GDM1 (cell line): ENCODE measurements around the gene ZFP92.
"Not testable (repeated sequence)": the region's sequence is repeated elsewhere in the genome, so short reads cannot be mapped to it uniquely, and the experiment has no call there.

Experiments
- DNase-seq: peaks from one replicate; lab custom pipeline; 2025; lab: John Stamatoyannopoulos, UW

The ZFP92 gene, protein sequence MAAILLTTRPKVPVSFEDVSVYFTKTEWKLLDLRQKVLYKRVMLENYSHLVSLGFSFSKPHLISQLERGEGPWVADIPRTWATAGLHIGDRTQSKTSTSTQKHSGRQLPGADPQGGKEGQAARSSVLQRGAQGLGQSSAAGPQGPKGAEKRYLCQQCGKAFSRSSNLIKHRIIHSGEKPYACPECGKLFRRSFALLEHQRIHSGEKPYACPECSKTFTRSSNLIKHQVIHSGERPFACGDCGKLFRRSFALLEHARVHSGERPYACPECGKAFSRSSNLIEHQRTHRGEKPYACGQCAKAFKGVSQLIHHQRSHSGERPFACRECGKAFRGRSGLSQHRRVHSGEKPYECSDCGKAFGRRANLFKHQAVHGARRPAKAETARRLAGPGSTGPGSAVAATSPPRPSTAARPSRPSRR

DNA sequence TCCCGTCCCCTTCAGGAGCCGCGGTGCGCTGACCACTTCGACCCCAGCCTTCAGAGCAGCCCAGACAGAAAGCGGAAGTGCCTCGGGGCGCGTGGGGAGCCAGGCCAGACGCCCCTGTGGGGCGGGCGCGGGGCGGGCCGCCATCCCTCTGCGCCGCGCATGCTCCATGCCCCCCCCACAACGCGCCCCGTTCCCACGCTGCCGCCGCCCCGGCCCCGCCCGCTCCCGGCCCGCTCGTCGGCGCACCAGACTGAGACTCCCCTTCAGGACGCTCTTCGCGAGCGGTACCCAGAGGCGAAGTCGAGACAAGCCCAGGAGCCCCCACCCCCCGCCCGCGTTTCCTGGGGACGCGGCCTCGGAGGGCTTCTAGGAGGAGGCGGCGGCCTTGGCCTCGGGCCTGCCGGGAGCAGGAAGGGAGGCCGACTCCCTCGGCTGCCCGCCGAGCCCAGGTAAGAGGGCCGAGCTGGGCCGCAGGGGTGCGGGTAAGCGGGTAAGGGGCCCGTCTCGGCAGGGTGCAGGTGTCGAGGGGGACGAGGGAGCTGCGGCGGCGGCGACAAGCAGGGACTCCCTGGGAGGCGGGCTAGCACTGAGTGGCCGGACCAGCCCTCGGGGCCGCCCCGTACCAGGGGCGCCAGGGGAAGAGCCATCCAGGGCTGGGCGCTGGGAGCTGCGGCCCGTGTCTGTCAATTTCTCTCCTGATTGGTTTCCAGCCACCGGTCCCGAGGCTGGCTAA lies at the start of gene ZFP92:
TSS of gene ZFP92 (plus strand) at position 218 of the 733 bp plus-strand sequence. CDS start 6,851 bp downstream, outside the sequence.
- no peak for DNase-seq

DNA sequence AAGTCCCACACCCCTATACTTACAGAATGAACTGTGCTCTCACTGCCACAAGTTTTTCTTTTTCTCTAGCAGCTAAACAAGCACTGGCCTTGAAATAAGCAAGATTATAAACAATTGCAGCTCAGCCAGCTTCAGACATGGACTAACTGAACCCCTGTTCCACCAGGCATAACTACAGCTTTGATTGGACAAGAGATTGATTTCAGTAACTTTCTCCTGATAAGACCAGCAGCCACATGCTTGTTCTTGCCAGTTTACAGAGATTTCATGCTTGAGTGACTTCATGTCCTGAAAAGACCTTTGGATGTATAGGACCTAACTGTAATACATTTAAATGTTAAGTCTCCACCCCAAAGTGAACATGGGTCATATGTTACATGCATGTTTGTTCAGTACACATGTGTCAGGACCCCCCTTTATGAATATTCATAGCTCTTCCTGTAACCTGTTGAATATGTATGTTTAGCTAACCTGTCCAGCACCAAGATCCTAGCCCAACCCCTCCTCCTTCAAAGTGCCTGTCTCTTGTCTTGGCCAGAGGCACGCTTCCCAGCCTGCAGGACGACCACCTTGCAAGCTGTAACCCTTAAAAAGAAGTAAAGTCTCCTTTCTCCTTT lies 49.4 kb upstream of the ZFP92 start:
- DNase-seq: no peak

DNA sequence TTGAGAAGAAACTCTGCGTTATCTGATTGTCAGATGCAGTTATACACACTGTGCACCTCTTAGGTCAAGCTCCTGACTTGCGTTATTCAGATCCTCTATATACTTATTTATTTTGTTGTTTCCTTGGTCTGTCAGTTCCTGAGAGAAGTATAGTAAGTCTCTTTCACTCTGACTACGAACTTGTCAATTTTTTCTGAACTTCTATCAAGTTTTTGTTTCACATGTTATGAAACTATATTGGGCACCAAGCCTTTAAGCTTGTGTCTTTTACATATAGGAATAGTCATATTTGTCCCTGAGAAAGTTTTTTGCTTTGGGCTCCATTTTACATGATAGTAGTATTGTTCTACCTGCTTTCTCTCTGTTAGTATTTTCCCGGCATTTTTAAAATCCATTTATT lies 45.6 kb upstream of the ZFP92 start:
- DNase-seq: no peak

DNA sequence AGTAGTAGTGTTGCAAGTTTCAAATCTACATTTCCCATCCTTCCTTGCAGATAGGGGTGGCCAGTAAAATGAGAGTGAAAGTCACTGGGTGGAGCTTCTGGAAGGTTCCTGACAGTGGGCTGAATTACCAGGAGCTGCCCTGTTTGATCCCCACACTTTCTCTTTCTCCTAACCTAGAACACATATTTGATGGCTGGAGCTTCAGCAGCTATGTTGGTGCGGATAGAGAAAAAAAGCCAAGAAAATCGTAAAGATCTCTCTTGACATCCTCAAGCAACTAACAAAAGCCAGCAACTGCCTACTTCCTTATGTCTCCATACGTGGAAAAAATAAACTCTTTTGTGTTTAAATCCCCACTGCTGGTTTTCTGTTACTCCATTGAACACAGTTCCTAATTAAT lies 45.2 kb upstream of the ZFP92 start:
- no peak for DNase-seq

DNA sequence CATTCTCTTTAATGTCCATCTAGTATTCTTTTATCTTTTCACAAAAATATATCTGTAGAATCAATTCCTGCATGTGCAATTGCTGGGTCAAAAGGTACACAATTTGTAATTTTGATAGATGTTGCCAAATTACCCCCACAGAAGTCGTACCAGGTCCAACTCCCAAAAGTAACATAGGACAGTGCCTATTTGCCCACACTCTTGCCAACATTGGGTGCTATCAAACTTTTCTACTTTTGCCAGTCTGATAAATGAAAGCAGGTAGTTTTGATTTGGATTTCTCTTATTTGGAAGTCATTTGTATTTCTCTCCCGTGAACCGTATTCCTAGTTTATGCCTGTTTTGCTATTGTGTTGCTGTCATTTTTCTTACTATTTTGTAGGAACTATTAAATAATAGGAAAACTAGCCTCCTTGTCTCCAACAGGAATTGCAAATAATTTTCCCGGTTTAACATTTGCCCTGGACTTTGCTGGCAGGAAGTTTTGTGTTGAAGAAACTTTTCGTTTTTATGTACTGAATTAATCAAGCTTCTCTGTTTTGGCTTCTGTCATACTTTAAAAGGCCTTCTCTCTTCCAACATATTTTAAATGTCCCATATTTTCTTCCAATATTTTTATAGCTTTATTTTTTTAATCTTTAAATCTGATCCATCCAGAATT lies 44.3 kb upstream of the ZFP92 start:
- no peak for DNase-seq

DNA sequence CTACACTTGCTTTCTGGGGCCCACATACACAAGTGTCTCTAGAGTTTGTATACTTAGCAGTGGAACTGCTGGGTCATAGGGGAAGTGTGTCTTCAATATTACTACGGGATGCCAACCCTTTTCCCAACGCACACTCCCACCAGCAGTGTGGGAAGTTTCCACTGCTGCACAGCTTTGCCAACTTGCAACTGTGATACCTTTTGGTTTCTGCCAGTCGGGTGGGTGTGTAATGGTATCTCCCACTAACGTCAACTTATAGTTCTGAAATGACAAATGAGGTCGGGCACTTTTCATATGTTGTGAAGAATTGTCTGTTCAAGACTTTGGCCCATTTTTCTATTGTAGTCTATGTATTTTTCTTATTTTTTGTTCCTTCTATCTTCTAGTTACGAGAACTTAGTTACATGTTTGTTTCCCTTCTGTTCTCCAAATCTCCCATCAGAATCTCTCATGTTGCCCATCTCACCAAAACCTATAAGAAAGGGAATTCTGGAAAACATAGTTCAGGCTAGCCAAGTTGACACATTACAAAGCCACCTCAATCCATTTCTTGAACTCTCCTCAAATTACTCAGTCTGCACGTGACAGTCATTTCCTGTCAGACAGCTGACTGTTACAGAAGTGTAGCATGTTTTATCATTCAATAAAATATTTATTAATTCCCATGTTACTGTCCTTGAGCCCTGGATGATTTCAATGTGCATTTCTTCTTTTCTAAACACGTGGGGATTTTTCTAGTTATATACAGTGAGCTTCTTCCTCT lies 40.8 kb upstream of the ZFP92 start:
- no peak for DNase-seq

DNA sequence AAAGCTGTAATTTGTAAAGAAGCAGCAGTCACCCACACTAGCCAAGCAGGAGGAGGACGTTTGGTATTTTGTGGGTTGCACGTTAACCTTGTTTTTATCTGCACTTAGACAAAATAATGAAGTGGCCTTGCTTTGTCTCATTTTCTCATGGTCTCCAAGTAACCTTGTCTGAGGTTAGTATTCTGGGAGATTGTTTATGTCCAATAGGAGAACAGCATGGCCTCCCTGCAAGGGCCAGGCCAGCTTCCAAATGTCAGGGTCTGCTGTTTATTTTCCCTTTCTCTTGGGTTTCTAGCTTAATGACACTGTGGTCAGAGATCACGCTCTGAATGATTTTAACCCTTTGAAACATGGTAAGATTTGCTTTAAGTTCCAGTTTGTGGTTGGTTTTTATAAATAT lies 40.0 kb upstream of the ZFP92 start:
- DNase-seq: no peak

DNA sequence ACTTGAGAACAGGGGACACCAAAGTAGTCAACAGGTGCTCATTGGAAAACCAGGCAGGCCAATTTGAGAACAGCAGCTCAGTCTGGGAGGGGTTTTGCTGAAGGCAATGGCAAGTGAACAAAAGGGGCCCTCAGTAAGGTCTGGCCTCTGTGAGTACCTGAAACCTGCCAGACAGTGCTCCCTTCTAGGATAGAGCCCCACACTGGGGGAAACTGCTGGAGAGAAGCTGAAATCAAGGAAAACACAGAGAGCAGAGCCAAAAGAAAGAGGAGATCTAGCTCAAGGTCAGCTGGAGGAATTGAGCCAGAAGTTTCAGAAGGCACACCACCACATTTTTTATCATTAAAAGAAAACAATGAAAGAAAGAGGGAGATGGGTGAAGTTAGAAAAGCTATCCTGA lies 38.3 kb upstream of the ZFP92 start:
- no peak for DNase-seq

DNA sequence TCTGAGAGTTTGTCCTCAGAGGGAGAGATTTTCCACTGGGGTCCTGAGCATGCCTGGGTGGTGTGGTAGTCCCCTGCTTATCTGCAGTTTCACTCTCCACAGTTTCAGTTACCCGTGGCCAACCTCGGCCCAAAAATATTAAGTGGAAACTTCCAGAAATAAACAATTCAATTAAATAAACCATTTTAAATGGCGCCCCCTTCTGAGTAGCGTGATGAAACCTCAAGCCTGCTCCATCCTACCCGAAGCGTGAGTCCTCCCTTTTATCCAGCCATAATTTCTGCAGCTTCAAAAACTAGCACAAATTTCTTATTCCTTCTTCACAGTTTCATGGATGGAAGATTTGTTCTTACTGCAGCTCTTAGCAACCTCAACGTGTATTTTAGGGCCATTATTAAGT lies 36.8 kb upstream of the ZFP92 start:
- DNase-seq: no peak

DNA sequence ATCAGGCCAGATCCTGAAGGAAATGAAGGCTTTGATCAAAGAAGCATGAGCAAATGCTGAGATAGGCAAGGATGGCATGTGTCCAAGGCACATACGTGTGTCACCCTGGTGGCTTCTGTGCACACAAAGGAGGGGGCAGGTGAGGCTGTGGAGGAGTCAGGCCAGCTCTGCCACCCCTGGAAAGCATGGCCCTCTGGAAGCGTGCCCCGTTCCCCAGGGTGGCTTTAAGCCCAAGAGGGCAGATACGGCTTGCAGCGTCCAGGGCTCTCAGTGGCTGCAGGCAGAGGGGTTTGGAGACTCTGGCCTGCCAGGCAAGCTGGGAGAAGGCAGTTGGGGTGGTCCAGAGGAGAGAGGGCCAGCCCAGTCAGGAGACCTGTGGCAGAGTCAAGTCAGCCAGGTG lies 35.7 kb upstream of the ZFP92 start:
- DNase-seq: no peak

DNA sequence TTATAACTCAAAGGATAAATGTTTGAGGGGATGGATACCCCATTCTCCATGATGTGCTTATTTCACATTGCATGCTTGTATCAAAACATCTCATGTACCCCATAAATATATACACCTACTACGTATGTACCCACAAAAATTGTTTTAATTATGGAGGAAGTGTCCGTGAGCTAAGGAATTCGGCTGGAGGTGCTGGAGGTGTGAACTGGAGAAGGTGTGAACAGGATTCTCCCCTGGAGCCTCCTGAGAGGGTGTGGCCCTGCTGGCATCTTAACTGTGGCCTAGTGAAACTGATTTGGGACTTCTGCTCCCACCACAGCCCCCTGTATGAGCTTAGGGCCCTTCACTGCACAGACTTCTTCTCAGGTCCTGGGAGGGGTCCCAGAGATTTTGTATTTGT lies 33.5 kb upstream of the ZFP92 start:
- no peak for DNase-seq

DNA sequence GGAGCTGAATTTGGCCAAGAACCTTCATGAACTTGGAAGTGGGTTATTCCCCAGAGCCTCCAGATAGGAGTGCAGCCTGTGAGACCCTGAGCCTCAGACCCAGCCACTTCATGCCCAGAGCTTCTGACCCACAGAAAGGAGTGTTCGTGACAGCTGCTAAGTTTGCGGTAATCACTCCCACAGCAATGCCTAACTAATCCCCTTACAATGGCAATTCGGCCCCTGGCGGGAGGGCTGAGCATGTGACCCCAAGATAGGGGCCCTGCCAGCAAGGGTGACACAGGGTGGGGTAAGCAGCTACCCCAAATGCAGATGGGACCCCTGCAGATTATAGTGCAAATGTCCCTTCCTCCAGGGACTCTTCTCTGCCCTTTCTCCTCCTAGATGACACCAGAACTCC lies 32.7 kb upstream of the ZFP92 start:
- DNase-seq: no peak

DNA sequence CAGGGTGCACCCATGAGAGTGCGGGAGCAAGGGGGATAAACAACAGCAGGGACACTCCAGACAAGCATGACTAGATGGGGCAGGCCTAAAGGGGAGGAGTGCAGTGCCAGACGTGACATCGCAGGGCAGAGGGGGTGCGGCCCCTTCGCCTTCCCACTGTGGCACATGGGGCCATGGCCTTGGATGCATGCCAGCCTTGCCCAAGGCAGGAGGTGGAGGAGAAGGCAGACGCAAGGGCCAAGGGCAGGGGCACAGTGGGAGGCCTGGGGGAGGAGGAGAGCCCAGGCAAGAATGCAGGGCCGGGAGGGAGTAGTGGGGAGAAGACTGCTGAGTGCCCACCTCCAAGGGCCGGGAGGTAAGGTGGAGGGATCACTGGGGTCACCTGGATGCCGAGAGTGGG lies 31.8 kb upstream of the ZFP92 start:
- no peak for DNase-seq

DNA sequence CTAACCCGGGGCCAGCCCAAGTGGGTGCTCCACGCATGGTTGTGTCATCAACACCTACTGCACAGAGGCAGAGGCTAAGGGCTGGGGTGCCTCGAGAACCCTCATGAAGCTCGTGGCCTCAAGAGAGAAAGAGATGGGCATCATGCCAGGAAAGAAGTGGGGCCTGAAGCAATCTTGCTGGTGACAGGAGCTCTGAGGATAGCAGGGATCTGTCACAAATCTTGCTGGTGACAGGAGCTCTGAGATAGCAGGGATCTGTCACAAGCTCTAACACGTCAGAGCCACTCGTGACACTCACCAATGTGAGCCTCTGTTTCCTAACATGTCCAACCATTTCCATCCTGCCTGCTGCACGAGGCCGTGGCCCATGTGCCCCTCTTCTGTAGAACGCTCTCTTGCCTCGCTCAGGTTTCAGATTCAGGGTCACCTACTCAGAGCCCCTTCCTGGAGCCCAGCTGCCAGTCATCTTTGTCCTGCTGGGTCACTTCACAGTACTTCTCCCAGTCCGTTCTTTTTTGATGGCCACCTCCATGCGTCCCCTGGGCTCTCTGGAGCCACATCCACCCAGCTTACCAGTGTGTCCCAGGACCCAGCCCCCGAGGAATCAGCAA lies 31.2 kb upstream of the ZFP92 start:
- DNase-seq: no peak

DNA sequence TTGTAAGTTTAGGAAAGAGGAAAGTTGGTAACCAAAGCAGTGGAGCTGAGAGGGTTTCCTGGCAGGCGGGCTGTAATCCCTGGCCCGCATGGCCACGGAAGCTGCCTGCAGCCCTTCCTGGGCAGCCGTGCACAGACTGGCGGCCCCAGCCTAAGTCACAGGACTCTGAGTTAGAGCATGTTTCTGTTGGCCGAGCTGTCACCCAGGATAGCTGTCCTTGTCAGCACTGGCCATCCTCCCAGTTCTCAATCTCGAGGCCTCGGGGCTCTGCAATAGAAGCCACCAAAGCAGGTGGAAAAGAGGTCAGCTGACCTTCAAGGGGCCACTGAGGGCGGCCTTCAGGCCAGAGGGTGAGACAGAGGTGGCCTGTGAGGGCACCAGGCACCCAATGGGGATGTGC lies 30.6 kb upstream of the ZFP92 start:
- no peak for DNase-seq

DNA sequence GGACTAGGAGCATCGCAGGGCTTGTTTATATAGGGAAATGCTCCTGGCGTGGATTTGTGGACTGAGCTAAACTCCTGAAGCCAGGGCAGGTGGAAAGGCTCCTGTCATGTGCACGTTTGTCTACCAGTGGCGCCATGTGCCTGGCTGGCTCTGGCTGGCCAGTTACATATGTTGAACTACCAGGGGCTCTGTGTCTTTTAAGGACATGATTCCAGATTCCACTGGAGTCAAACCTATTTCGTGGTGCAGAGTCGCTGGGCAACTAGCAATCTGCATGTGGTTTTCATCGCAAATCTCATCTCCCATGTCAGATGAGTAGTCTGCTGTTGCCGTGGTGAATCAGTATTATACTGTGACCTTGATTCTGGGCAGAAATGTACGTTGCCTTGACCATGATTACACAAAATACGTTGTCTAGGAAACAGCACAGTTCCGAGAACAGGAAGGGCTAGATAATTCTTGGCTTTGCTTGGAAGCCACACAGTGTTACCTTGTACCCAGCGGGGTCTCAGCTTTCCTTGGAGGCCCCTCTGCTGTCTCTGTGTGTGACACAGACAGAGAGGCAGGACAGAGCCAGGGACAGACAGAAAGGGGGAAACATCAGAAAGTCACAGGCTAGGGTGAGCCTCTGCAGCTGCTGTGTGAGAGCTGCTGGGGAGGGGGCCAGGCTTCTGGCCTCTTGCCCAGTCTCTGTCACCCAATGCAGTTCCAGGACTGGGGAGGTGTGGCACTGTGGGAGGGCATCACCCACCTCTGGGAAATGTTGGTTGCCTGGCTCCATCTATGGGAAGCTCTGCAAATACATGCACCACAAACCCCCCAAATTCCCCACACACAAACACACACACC lies 29.4 kb upstream of the ZFP92 start:
- no peak for DNase-seq

DNA sequence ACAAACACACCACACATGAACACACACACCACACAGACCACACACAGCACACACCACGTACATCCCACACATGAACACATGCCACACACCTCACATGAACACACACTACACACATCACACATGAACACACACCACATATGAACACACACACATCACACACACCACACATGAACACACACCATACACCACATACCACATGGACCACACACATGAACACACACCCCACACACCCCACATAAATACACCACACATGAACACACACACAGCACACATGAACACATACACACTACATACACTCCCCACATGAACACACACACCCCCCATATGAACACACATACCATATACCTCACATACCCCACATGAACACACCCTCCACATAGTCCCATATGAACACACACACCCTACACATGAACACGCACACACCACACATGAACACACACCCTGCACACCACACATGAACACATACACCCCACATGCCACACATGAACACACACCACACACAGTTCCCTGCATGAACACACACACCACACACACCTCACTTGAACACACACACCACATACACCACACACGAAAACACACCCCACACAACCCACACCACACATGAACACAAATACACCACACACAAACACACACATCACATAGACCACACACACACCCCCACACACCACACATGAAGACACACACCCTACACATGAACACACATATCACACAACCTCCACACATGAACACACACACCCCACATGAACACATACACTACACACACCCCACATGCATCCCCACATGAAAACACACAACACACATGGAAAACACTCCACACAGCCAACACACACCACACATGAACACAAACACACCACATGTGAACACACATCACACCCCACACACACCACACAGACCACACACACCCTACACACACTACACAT lies 28.4 kb upstream of the ZFP92 start:
- DNase-seq: no peak

DNA sequence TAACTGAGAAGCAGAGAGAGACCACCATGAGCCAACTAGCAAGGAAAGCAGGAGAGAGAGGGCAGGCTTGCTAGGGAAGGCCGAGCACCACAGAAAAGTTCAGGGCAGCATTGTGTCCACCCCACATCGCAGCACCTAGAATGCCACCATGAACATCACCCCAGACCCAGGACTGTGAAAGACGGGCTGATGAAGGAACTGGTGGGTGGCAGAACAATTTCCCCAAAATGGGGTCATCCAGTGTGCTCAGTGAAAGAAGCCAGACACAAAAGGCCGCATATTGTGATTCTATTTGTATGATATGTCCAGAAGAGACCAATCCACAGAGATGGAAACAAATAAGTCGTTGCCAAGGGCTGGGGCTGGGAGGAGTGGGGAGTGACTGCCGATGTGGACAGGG lies 26.9 kb upstream of the ZFP92 start:
- no peak for DNase-seq

DNA sequence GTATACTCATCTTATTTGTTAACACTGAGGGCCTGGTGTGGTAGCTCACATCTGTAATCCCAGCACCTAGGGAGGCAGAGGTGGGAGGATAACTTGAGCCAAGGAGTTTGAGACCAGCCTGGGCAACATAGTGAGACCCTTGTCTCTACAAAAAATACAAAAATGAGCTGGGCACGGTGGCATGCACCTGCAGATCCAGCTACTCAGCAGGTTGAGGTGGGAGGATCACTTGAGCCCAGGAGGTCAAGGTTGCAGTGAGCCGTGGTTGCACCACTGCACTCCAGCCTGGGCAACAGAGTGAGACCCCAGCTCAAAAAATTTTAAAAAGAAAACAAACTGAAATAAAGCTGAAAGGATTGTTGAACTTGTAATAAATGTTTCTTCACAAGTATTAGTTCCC lies 26.3 kb upstream of the ZFP92 start:
- not testable (repeated sequence) for DNase-seq
